Caco-2 (cell line): ENCODE measurements around the gene PRRG2. TPM values are rescaled to one million over a fixed set of nuclear protein-coding genes. Genes with fewer than 3 reads are reported as not detected.

Source experiments
- BruUV-seq: library from RNA; stranded (reverse); fragments of 400-500 nt; replicated peaks from 2 replicates; lab custom pipeline; 2021; lab: Mats Ljungman, UMichigan
- CTCF ChIA-PET: fragments of 300-600 bp; sonication (Branson Sonifier 250); formaldehyde crosslinking; loops from one replicate; lab custom pipeline; 2022; ENCODE audit warnings: antibody characterized with exemption; lab: Charles Lee
- POLR2A ChIA-PET: fragments of 300-600 bp; sonication (Branson Sonifier 250); formaldehyde crosslinking; loops from one replicate; lab custom pipeline; 2022; ENCODE audit warnings: antibody characterized with exemption; lab: Charles Lee
- DNase-seq, 2 experiments: peaks; one replicate each; pipeline versions ENCODE4 v3.0.0 to v3.0.0-alpha.2; 2020 to 2022
- H3K27me3 ChIP-seq: replicated peaks from 2 replicates; pipeline ENCODE4 v1.6.0; 2011; ENCODE audit warnings: low read length; ENCODE audit not compliant: control insufficient read depth, insufficient read depth
- H3K36me3 ChIP-seq: 2 replicates; pipeline ENCODE4 v1.5.1; 2011; ENCODE audit warnings: low read length; ENCODE audit not compliant: control insufficient read depth, insufficient read depth
- H3K4me1 ChIP-seq: fragments of 250-450 bp; sonication (Bioruptor Pico); 2 replicates; pipeline ENCODE4 v1.5.1; 2020; ENCODE audit warnings: mild to moderate bottlenecking
- H3K4me3 ChIP-seq: 2 replicates; pipeline ENCODE4 v1.5.1; 2011; ENCODE audit warnings: low read depth, mild to moderate bottlenecking, control low read depth, low read length
- H3K9me3 ChIP-seq: fragments of 250-450 bp; sonication (Bioruptor Pico); 2 replicates; pipeline ENCODE4 v1.5.1; 2020; ENCODE audit warnings: mild to moderate bottlenecking, moderate library complexity
- H3K27ac Mint-ChIP-seq: one replicate; pipeline ENCODE4 v1.8.0; 2022; ENCODE audit warnings: mixed read lengths; ENCODE audit not compliant: unreplicated experiment
- H3K27me3 Mint-ChIP-seq: one replicate; pipeline ENCODE4 v1.8.0; 2022; ENCODE audit warnings: mixed read lengths; ENCODE audit not compliant: insufficient read depth, unreplicated experiment
- H3K36me3 Mint-ChIP-seq: one replicate; pipeline ENCODE4 v1.8.0; 2022; ENCODE audit warnings: mild to moderate bottlenecking, mixed read lengths; ENCODE audit not compliant: insufficient read depth, unreplicated experiment
- H3K4me1 Mint-ChIP-seq: one replicate; pipeline ENCODE4 v1.8.0; 2022; ENCODE audit warnings: low read depth, mixed read lengths; ENCODE audit not compliant: unreplicated experiment
- H3K4me3 Mint-ChIP-seq: one replicate; pipeline ENCODE4 v1.8.0; 2022; ENCODE audit warnings: mild to moderate bottlenecking, moderate library complexity, mixed read lengths; ENCODE audit not compliant: unreplicated experiment
- H3K9me3 Mint-ChIP-seq: one replicate; pipeline ENCODE4 v1.8.0; 2022; ENCODE audit warnings: mixed read lengths; ENCODE audit not compliant: unreplicated experiment
- CTCF ChIP-seq, 2 experiments: fragments of 200-600 bp in 1 of 2; IDR thresholded peaks; 1 replicate in 1 of 2; 2 replicates in 1 of 2; pipeline versions ENCODE4 v1.5.1 to v1.8.0; 2011 to 2022; ENCODE audit warnings: antibody characterized with exemption in 1 of 2, control low read depth in 1 of 2, inconsistent platforms in 1 of 2, low read depth in 1 of 2, low read length in 1 of 2, mild to moderate bottlenecking in 1 of 2, moderate library complexity in 1 of 2; ENCODE audit not compliant: insufficient read depth in 1 of 2, severe bottlenecking in 1 of 2, unreplicated experiment in 1 of 2
- intact Hi-C: fragments of 100-400 bp; cut with micrococcal nuclease; formaldehyde crosslinking; loops from one replicate; pipeline ENCODE4 v1.10.0; 2022; ENCODE audit not compliant: unreplicated experiment
- total RNA-seq: library from RNA; stranded (reverse); gene quantifications from 2 replicates; pipeline ENCODE4 v1.2.3, GENCODE V29; 2022

The PRRG2 gene
- total RNA-seq, 1 experiment from 2014 or later = 7.7 TPM

- peaks cover 10% of the 10 kb centered on the region for H3K4me1 ChIP-seq
- POLR2A ChIA-PET = interaction anchor here (0.7 to 1.6 kb wide), 5 partner anchors 10 to 75 kb away, joined by 5 to 18 read pairs (median 8); partner anchors contain the start of genes BCL2L12, IRF3, NOSIP and PRRG2
- Mint-ChIP-seq H3K36me3 (peaks cover 24% of the 10 kb centered on the region), H3K4me3 (peak overlapping the region; percentile 74), H3K4me1 (peaks cover 29% of the 10 kb centered on the region), H3K9me3 (no peaks in the 10 kb centered on the region), H3K27ac (peak overlapping the region; percentile 82), H3K27me3 (no peaks in the 10 kb centered on the region)
- TSS peak; percentile 79 for BruUV-seq
- DNase-seq = peak; percentile 99
- H3K36me3 ChIP-seq = no peaks in the 10 kb centered on the region
- CTCF ChIA-PET = interaction anchor here (2.4 kb wide), 1 partner anchor 50 kb away, joined by 9 read pairs; the partner anchor contains the start of gene RRAS
- intact Hi-C loops = loop anchor here (1.0 kb wide), 2 partner anchors 10 to 50 kb away; partner anchors contain the start of genes NOSIP and RRAS
- no peaks in the 10 kb centered on the region for H3K27me3 ChIP-seq
- no peak for TF ChIP-seq CTCF (IDR thresholded peaks at IDR 0.05; ENCODE audit: insufficient read depth in 1 of 2, low read depth in 1 of 2, low read length in 1 of 2, severe bottlenecking in 1 of 2, unreplicated experiment in 1 of 2)
- no peaks in the 10 kb centered on the region for H3K9me3 ChIP-seq
- peak overlapping the region; percentile 99 for H3K4me3 ChIP-seq
Measured at GRCh38 chr19:49590071-49590970, 9.2 kb downstream of the PRRG2 start.

GRCh38 chr19:49590971-49591730, 10.0 kb downstream of the PRRG2 start, which contains the start of gene PRR12:
Gene PRR12 (plus strand): TSS chr19:49591182. CDS start chr19:49591655, 473 bp downstream.
- no peaks in the 10 kb centered on the region for H3K27me3 Mint-ChIP-seq
- H3K9me3 Mint-ChIP-seq = no peaks in the 10 kb centered on the region
- TF ChIP-seq CTCF (IDR thresholded peaks at IDR 0.05; ENCODE audit: insufficient read depth in 1 of 2, low read depth in 1 of 2, low read length in 1 of 2, severe bottlenecking in 1 of 2, unreplicated experiment in 1 of 2) = no peak
- Histone ChIP-seq H3K4me3 (peak within 1 kb of the TSS; percentile 99), H3K9me3 (no peaks in the 10 kb centered on the region), H3K4me1 (peaks cover 10% of the 10 kb centered on the region), H3K36me3 (peaks cover 1% of the 10 kb centered on the region), H3K27me3 (no peaks in the 10 kb centered on the region)
- peak within 1 kb of the TSS; percentile 74 for H3K4me3 Mint-ChIP-seq
- ChIA-PET CTCF (interaction anchor here (2.4 kb wide), 1 partner anchor 49 kb away, joined by 9 read pairs; the partner anchor contains the start of gene RRAS), POLR2A (interaction anchor here (0.7 to 1.6 kb wide), 6 partner anchors 11 to 122 kb away, joined by 5 to 18 read pairs (median 10); partner anchors contain the start of genes BCL2L12, IRF3, NOSIP and PRRG2)
- H3K27ac Mint-ChIP-seq = peak within 1 kb of the TSS; percentile 82
- peaks cover 29% of the 10 kb centered on the region for H3K4me1 Mint-ChIP-seq
- H3K36me3 Mint-ChIP-seq = peaks cover 28% of the 10 kb centered on the region
- DNase-seq = peak; percentile 71 to 72
- intact Hi-C loops = loop anchor here (1.0 kb wide), 2 partner anchors 11 to 49 kb away; partner anchors contain the start of genes NOSIP and RRAS
- no TSS peak for BruUV-seq
